CMK (cell line): ENCODE results near the gene GARIN5A.
A peak's percentile ranks its signal among the peaks of the same experiment; 100 is the strongest.

ENCODE experiments used
- DNase-seq: peaks from one replicate; pipeline ENCODE4 v3.0.0-alpha.2; 2010; ENCODE audit warnings: low read depth

GARIN5A gene

DNA sequence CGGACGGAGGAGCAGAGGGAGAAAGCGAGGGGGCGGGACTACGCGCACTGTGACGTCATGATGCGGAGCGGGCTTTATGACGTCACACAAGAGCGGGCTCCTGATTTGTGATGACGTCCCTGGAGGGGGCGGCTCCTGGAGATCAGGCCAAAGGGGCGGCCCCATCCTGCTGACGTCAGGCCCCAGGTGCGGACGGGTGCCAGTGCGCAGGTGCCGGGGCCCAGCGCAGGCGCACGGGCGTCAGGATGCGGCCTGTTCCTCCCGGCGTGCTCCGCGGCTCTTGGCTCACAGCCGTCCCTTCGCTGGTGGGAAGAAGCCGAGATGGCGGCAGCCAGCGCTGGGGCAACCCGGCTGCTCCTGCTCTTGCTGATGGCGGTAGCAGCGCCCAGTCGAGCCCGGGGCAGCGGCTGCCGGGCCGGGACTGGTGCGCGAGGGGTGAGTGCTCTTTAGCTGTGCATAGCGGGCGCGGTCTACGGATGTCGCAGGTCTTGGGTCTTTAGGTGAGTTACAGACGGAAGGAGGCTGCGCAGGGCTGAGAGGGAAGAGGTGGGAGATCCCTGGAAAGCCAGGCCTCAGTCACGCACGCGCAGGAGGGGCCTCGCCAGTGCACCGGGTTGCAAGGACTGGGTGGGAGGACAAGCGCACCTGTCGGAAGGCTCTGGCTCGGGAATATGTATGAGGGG, at the start of gene GARIN5A, which contains the start of gene EMC10:
Gene GARIN5A, minus strand, starts transcription at position 625 of the 683 bp plus-strand sequence. Its CDS starts 460 bp downstream, at position 165.
Gene EMC10, plus strand, starts transcription at position 284 of the 683 bp plus-strand sequence. Its CDS starts 38 bp downstream, at position 322.
- DNase-seq: no peak

GRCh38 chr19:50522881-50523280, 46.2 kb upstream of the GARIN5A start:
- DNase-seq: no peak

DNA sequence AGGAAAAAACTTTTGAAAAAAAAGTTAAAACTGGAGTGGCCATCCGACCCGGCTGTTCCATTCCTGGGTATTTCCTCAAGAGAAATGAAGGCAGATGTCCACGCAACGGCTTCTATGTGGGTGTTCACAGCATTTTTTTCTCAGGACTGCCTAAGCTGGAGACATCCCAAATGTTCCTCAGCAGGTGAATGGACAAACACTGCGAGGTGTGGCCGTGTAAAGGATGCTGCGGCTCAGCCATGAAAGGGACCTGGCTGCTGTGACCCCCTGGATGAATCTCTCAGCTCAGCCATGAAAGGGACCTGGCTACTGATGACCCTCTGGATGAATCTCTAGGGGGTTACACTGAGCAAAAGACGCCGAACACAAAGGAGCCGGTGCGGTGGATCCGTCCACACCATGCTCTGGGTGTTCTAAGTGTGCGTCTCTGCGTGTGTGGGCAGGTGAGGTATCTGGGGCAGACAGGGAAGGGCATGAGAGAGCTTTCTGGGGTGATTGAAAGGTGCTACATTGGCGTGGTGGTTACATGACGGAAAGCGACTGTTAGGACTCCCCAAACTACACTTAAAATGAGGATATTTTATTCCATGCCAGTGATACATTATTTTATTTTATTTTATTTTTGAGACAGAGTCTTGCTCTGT, 44.3 kb upstream of the GARIN5A start:
- DNase-seq: no peak

GRCh38 chr19:50519006-50519575, 42.4 kb upstream of the GARIN5A start:
- DNase-seq: no peak

GRCh38 chr19:50518091-50519005, 41.7 kb upstream of the GARIN5A start:
- no peak for DNase-seq

GRCh38 chr19:50517704-50518075, 41.0 kb upstream of the GARIN5A start:
- no peak for DNase-seq

- DNase-seq: no peak
These were observed 40.5 kb upstream of the GARIN5A start for GRCh38 chr19:50516964-50517703.

GRCh38 chr19:50516456-50516855, 39.8 kb upstream of the GARIN5A start:
- DNase-seq: no peak

DNA sequence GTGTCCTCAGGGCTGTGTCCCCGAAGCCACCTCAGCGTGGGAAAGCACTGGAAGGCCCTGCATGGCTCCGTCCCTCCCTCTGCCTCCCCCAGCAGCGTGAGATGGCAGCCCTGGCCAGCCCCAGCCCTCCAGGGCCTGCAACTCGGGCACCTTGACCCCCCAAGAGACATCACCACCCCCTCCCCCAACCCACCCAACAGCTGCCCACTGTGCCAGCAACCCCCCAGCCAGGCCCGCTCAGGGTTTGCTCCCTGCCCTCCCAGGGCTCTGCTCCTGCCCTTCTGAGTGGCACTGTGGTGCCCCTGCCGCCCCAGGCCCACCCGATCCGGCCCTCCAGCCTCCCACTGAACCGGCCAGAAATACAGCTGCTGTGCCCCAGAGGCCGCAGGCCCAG, 38.5 kb upstream of the GARIN5A start:
- no peak for DNase-seq

DNA sequence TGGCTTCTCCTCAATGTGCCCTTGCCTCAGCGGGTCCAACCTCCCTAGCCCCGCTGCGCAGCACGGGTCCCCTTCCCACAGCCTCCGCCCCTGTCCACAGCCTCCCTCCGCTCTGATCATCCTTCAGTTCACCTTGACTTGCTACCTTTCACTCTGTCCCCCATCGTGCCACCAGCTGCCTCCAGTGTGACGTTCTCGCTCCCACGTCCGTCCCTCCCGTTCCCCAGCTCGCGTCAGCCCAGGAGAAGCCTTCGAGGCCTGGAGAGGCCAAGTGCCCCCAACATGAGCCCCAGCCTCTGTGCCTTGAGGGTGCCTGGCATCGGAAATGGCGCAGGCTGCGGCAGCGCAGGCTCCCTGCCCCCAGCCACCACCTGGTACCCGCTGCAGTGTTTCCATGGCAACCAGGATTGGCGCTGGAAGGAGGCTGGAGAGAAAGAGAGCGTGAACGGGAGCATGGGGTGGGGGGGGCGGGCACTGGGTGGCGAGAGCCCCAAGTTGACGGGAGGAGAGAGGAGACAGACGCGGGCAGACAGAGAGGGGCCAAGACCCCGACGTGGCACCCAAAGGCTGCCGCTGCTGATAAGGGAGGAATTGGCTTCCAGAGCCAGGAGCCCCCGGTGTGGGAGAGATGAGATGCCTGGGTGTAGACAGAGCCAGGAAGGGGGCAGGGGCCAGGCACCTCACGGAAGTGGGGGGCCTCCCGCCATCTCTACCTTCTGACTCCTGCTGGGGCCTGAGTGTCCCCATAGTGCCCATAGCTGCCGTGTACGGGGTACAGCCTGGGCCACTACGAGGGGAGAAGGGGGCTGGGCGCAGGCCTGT, 37.9 kb upstream of the GARIN5A start:
- DNase-seq: no peak

- DNase-seq: no peak
These were observed 37.2 kb upstream of the GARIN5A start, which contains the start of gene ASPDH for GRCh38 chr19:50513746-50514345. ASPDH (minus strand) TSS chr19:50513913; CDS start chr19:50513823, 90 bp downstream.

DNA sequence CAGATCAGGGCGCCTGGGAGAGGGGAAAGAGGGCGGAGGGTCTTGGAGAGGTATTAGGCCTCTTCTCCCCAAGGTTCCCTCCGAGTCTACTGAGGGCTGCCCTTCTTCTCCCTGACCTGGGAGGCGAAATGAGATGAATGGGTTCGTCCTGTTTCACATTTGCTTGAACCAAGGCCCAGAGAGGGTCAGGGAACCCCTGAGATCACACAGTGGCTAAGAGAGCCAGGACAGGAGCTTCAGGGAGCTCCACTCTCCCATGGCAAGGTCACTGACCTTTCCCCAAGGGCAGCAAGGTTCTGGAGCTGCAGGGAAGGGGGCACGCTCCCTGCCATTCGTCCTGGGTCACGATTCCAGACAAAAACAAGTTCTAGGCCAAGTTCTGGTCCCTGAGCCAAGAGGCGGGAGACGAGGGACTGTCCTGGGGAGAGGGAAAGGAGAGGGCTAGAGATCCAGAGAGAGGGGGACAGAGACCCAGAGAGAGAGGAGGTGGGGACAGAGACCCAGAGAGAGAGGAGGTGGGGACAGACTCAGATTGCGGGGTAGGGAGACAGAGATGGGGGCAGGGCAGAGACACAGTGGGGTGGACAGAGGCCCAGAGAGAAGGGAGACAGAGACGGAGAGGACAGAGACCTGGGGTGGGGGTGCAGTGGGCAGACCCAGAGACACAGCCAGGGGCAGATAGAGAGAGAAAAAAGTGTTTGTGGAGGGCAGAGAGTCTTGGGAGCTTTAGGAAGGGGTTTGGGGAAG, 36.5 kb upstream of the GARIN5A start:
- no peak for DNase-seq

DNA sequence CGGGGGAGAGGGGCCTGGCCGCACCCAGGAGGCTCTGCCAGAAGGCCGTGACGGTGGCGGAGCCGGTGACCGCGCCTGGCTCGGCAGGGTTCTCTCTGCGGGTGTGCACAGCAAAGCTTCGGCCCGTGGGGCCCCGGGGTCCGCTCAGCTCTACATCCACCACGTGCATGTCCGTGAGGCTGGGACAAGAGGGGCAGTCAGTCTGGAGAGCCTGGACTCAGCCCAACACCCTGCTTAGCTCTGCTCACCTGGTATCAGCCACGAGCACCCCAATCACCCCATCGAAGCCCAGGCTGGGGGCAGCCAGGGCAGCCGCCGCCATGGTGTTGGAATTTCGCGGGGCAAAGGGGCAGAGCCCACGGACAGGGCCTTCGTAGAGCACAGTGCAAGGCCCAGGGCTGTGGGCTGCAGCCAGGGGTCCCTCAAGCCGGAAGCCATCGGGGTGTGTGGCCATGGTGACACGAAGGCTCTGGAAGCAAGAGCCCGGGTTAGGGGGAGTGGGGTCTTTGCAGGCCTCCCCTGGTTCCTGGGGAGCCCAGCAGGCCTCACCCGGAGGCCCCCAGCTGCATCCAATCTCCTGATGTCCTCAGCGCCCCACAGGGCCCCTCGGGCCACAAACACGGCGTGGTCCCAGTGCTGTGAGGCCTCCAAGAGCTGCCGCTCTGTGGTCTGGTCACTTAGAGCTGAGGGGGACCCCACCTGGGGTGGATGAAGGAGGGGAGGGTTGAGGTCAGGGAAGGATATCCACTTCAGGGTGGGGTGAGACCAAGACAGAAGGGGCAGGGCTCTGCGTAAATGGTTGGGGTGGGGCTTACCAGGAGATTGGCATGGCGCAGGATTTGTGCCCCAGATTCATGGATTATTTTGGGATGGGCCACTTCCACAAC, 35.7 kb upstream of the GARIN5A start:
- no peak for DNase-seq

GRCh38 chr19:50511069-50511822, 34.6 kb upstream of the GARIN5A start, which contains the start of gene JOSD2:
JOSD2 (minus strand) TSS chr19:50511191; CDS start chr19:50510431, 760 bp downstream.
- peak; percentile 100 for DNase-seq

DNA sequence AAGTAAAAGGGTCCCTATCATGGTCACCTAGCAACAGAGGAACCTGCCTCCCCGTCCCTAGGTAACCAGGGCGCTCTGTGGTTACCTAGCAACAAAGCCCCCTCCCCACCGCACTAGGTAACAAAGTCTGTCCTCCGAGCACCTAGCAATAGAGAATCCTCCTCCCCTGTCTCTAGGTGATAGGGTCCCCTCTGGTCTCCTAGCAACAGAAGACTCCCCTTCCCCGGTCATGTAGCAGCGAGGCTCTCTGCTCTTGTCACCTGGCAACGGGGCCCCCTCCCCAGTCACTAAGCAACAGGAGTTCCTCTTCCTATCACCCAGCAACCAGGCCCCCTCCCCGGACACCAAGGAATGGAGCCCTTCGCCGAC, 34.0 kb upstream of the GARIN5A start:
- DNase-seq: no peak

DNA sequence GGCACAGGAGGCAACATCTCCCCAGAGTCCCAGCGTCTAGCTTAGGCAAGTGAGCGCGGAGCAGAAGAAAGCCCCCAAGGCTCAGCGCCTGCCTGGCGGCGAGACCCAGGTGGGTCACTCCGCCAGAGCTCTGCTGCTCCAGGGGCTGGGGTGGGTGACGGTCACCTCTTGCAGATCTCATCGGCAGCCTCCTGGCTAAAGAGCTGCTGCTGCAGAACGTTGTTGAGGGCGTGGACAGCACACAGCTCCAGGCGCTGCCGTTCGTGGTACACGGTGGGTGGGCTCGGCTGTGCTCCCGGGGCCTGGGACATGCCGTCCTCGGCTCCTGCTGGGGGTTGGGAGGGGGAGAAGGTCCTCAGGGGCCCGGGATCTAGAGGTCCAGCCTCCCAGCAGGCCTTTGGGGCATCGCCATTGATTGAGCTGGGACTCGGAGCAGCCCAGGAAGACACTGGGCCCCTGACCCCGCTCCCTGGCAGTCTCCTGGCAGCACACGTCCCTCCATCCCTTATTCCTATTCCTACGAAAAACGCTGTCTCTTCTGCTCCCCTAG, 33.5 kb upstream of the GARIN5A start:
- no peak for DNase-seq

GRCh38 chr19:50509366-50509765, 32.7 kb upstream of the GARIN5A start:
- DNase-seq: no peak
